Stomach smooth muscle (tissue), 2 donors: ENCODE measurements around the gene WDR44.
"Not testable (repeated sequence)": the region's sequence is repeated elsewhere in the genome, so short reads cannot be mapped to it uniquely, and the experiment has no call there.

Experiments used
- H3K27ac ChIP-seq: one replicate; pipeline ENCODE4 v1.7.0; 2013; ENCODE audit warnings: mild to moderate bottlenecking, low read length, inconsistent platforms
- H3K27me3 ChIP-seq, 2 donors: one replicate each; pipeline ENCODE4 v1.7.0; 2013; ENCODE audit warnings: low read length in 2 of 2; ENCODE audit not compliant: insufficient read depth in 2 of 2, control insufficient read depth in 1 of 2
- H3K36me3 ChIP-seq, 2 donors: one replicate each; pipeline ENCODE4 v1.7.0; 2013; ENCODE audit warnings: low read length in 2 of 2; ENCODE audit not compliant: control insufficient read depth in 2 of 2, insufficient read depth in 2 of 2
- H3K4me1 ChIP-seq: one replicate; pipeline ENCODE4 v1.7.0; 2013; ENCODE audit warnings: low read length; ENCODE audit not compliant: control insufficient read depth, insufficient read depth
- H3K4me3 ChIP-seq, 2 donors: one replicate each; pipeline ENCODE4 v1.7.0; 2013; ENCODE audit warnings: low read length in 2 of 2
- H3K9ac ChIP-seq, 2 donors: one replicate each; pipeline ENCODE4 v1.7.0; 2013; ENCODE audit warnings: low read length in 2 of 2, mild to moderate bottlenecking in 1 of 2
- H3K9me3 ChIP-seq, 2 donors: one replicate each; pipeline ENCODE4 v1.7.0; 2013; ENCODE audit warnings: low read length in 2 of 2; ENCODE audit not compliant: control insufficient read depth in 2 of 2
- donor health status: healthy.
- donor health status: Pancreatic carcinoma.

The WDR44 gene

DNA sequence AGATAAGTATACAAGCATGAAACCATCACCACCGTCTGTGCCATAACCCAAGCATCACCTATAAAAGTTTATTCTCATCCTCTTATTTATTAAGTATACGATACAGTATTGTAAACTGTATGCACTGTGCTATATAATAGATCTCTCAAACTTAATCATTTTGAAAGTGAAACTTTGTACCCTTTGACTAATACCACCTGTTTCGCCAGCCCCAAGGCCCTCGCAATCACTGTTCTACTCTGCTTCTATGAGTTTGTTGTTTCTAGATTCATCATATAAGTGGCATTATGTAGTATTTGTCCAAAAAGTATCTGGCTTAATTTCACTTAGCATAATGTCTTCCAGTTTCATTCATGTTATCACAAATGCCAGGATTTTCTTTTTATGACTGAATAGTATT, 77.7 kb downstream of the WDR44 start:
- Histone ChIP-seq H3K9ac (no peak overlapping the region), H3K4me3 (no peak overlapping the region), H3K9me3 (no peaks in the 10 kb centered on the region), H3K36me3 (no peaks in the 10 kb centered on the region), H3K27ac (no peak overlapping the region), H3K4me1 (no peaks in the 10 kb centered on the region), H3K27me3 (no peaks in the 10 kb centered on the region)

GRCh38 chrX:118432799-118433198, 86.9 kb downstream of the WDR44 start:
- no peak overlapping the region for H3K4me3 ChIP-seq
- no peak overlapping the region for H3K27ac ChIP-seq
- H3K9me3 ChIP-seq, result no peaks in the 10 kb centered on the region
- no peak overlapping the region for H3K9ac ChIP-seq
- H3K36me3 ChIP-seq, result peaks cover 10 to 17% of the 10 kb centered on the region in 2 donors
- H3K27me3 ChIP-seq, result no peaks in the 10 kb centered on the region
- H3K4me1 ChIP-seq, result no peaks in the 10 kb centered on the region

- Histone ChIP-seq H3K4me3 (no peak overlapping the region), H3K9me3 (no peaks in the 10 kb centered on the region), H3K27ac (no peak overlapping the region), H3K9ac (no peak overlapping the region), H3K4me1 (no peaks in the 10 kb centered on the region), H3K27me3 (no peaks in the 10 kb centered on the region), H3K36me3 (peaks cover 8 to 13% of the 10 kb centered on the region in 2 donors)
These were observed 91.4 kb downstream of the WDR44 start for GRCh38 chrX:118437283-118437682.

- Histone ChIP-seq H3K4me1 (no peaks in the 10 kb centered on the region), H3K9me3 (no peaks in the 10 kb centered on the region)
These were observed 102.4 kb downstream of the WDR44 start for GRCh38 chrX:118448273-118448783.

GRCh38 chrX:118455013-118455412, 109.1 kb downstream of the WDR44 start:
- Histone ChIP-seq H3K4me1 (no peaks in the 10 kb centered on the region), H3K27ac (no peak overlapping the region), H3K9me3 (no peaks in the 10 kb centered on the region), H3K9ac (no peak overlapping the region), H3K27me3 (no peaks in the 10 kb centered on the region), H3K4me3 (no peak overlapping the region), H3K36me3 (peaks cover 0 to 3% of the 10 kb centered on the region in 2 donors)

More at GRCh38 chrX:118448273-118448783, 102.4 kb downstream of the WDR44 start:
- no peak overlapping the region for H3K4me3 ChIP-seq
- peaks cover 0 to 4% of the 10 kb centered on the region in 2 donors for H3K36me3 ChIP-seq
- H3K9ac ChIP-seq, result no peak overlapping the region
- H3K27me3 ChIP-seq, result no peaks in the 10 kb centered on the region
- no peak overlapping the region for H3K27ac ChIP-seq

DNA sequence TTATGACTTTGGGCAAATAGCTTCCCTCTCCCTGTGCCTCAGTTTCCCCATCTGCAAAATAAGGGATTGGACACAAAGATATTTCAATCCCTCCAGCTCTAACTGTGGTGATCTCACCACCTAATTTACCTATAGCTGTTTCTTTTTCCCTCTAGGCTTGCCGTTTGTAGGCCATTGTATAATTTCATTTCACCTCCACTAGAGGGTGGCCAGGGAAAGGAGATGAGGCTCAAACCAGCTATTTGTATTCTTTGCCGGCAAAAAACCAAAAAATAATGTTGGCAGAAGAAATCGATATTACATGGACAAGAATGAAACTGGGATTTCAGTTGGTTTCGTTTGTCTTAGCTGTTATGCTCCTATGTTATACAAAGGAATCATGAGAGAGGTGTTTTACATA, 113.6 kb downstream of the WDR44 start:
- no peaks in the 10 kb centered on the region for H3K27me3 ChIP-seq
- H3K9ac ChIP-seq, result no peak overlapping the region
- H3K4me3 ChIP-seq, result no peak overlapping the region
- H3K36me3 ChIP-seq, result no peaks in the 10 kb centered on the region
- no peak overlapping the region for H3K27ac ChIP-seq
- no peaks in the 10 kb centered on the region for H3K9me3 ChIP-seq
- H3K4me1 ChIP-seq, result no peaks in the 10 kb centered on the region

- Histone ChIP-seq H3K27ac (no peak overlapping the region), H3K9ac (no peak overlapping the region), H3K4me3 (no peak overlapping the region), H3K4me1 (no peaks in the 10 kb centered on the region), H3K9me3 (no peaks in the 10 kb centered on the region), H3K27me3 (no peaks in the 10 kb centered on the region), H3K36me3 (no peaks in the 10 kb centered on the region)
These were observed 118.6 kb downstream of the WDR44 start for GRCh38 chrX:118464501-118464900.

- peaks cover 0 to 9% of the 10 kb centered on the region in 2 donors for H3K9me3 ChIP-seq
- H3K27me3 ChIP-seq, result no peaks in the 10 kb centered on the region
- H3K9ac ChIP-seq, result no peak overlapping the region
- H3K27ac ChIP-seq, result no peak overlapping the region
- H3K4me3 ChIP-seq, result no peak overlapping the region
- H3K36me3 ChIP-seq, result no peaks in the 10 kb centered on the region
- H3K4me1 ChIP-seq, result no peaks in the 10 kb centered on the region
These were observed 122.2 kb downstream of the WDR44 start for GRCh38 chrX:118468122-118468521.

GRCh38 chrX:118470721-118471347, 124.9 kb downstream of the WDR44 start:
- not testable (repeated sequence) for H3K27me3 ChIP-seq

DNA sequence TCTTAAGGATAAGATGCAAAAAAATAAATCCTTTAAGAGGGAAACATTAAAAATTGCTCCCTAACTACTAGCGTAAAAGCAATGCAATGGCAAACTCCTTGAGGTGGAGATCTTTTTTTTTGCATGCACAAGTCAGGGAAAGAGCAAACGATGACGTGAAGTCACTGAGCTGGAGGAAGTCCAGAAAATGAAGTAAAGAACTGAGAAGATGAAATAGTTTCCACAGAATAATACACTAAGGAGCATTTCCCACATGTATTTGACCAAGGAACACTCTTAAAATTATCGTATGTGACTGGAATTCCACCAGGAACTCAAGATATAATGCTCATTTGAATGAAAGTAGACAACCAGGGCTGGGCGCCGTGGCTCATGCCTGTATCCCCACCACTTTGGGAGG, 128.7 kb downstream of the WDR44 start:
- H3K36me3 ChIP-seq, result no peaks in the 10 kb centered on the region
- H3K27ac ChIP-seq, result no peak overlapping the region
- no peaks in the 10 kb centered on the region for H3K4me1 ChIP-seq
- H3K27me3 ChIP-seq, result no peaks in the 10 kb centered on the region
- H3K9ac ChIP-seq, result no peak overlapping the region
- no peak overlapping the region for H3K4me3 ChIP-seq
- H3K9me3 ChIP-seq, result peaks cover 0 to 9% of the 10 kb centered on the region in 2 donors

More at GRCh38 chrX:118470721-118471347, 124.9 kb downstream of the WDR44 start:
- not testable (repeated sequence) for H3K4me1 ChIP-seq, H3K9ac ChIP-seq, H3K9me3 ChIP-seq, H3K27ac ChIP-seq, H3K4me3 ChIP-seq, H3K36me3 ChIP-seq

DNA sequence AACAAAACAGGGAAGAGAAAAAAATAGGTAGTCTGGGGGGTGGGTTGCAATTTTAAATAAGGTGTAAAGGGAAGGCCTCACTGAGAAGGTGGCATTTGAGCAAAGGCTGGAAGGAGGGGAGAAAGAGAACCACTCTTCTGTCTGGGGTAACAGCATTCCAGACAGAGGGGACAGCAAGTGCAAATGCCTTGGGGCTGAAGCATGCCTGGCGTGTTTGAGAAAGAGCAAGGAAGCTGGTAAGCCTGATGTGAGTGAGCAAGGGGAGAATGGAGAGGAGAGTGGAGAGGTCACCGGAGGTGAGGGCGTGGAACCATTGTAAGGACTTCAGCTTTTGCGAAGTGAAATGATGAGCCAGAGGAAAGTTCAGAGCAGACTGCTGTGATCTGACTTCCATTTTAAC, 130.0 kb downstream of the WDR44 start:
- Histone ChIP-seq H3K36me3 (no peaks in the 10 kb centered on the region), H3K27ac (no peak overlapping the region), H3K4me1 (no peaks in the 10 kb centered on the region), H3K9ac (no peak overlapping the region), H3K4me3 (no peak overlapping the region), H3K9me3 (peaks cover 0 to 2% of the 10 kb centered on the region in 2 donors), H3K27me3 (no peaks in the 10 kb centered on the region)
